NK-92 (cell line): ENCODE measurements around the gene CTDP1.

ENCODE experiments used
- DNase-seq: peaks from one replicate; lab custom pipeline; 2025; ENCODE audit not compliant: unreplicated experiment; lab: John Stamatoyannopoulos, UW

Gene CTDP1, protein sequence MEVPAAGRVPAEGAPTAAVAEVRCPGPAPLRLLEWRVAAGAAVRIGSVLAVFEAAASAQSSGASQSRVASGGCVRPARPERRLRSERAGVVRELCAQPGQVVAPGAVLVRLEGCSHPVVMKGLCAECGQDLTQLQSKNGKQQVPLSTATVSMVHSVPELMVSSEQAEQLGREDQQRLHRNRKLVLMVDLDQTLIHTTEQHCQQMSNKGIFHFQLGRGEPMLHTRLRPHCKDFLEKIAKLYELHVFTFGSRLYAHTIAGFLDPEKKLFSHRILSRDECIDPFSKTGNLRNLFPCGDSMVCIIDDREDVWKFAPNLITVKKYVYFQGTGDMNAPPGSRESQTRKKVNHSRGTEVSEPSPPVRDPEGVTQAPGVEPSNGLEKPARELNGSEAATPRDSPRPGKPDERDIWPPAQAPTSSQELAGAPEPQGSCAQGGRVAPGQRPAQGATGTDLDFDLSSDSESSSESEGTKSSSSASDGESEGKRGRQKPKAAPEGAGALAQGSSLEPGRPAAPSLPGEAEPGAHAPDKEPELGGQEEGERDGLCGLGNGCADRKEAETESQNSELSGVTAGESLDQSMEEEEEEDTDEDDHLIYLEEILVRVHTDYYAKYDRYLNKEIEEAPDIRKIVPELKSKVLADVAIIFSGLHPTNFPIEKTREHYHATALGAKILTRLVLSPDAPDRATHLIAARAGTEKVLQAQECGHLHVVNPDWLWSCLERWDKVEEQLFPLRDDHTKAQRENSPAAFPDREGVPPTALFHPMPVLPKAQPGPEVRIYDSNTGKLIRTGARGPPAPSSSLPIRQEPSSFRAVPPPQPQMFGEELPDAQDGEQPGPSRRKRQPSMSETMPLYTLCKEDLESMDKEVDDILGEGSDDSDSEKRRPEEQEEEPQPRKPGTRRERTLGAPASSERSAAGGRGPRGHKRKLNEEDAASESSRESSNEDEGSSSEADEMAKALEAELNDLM

GRCh38 chr18:79679552-79680099 is at the start of gene CTDP1:
Gene CTDP1 (plus strand): TSS chr18:79679803. CDS start chr18:79679948, 145 bp downstream.
- peak; percentile 13 for DNase-seq

GRCh38 chr18:79630281-79631095 is 49.1 kb upstream of the CTDP1 start:
- no peak for DNase-seq

GRCh38 chr18:79631096-79631507 is 48.5 kb upstream of the CTDP1 start:
- DNase-seq, result no peak

- DNase-seq, result no peak
Measured at GRCh38 chr18:79631761-79632446, 47.7 kb upstream of the CTDP1 start.

- DNase-seq, result no peak
Measured at GRCh38 chr18:79632765-79633164, 46.8 kb upstream of the CTDP1 start.

DNA sequence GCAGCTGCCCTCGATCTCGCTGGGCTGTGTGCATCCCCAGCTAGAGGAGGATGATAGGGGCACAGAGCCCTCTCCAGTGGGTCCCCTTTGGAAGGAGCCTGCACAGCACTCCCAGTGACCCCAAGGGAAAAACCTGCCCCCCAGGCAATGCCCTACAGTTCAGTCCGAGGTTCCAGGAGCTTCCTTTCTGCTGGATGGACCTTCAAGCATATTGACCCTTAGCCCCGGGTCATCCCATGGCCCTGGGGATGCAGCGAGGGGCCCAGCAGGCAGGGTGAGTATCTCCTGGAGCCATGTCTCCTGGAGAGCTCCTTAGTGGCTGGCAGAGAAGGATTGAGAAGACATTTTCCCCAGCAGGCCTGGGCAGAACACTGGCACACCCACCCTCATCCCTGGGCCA is 45.4 kb upstream of the CTDP1 start:
- no peak for DNase-seq

DNA sequence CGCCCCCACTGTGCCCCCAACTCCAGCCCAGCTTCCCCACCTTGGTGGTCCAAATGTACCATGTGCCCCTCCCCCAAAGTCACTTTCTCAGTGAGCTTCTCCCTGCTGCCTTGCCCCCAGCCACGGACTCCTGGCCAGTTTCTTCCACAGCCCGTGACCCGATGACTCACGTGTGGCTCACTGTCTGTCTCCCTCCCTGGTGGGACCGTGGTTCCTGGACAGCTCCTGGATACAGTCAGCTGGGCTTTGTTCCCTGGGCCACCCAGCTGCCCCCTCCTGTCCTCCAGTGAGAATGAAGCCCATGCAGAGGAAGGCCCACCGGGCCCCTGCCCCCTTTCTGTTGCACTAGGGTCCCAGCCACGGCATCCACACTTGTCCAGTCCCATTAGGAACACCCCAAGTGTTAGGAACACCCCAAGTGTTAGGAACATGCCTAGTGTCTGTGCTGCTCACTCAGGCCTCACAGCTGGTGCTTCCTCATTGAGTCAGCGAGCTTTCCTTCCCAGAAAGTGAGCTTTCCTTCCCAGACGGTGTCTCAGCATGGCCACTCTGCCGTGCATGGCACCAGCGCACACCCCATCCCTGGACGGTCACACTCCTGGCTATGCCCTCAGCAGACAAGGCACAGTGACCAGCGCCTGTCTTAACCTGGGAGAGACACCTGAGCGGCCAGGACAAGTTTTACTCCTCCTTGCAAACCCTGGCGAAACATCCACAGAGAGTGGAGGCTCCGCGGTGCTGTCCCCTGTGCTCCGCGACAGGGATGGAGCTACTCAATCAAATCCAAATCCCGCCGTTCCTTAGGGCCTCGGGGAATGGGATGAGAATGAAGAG is 44.8 kb upstream of the CTDP1 start:
- no peak for DNase-seq

GRCh38 chr18:79635427-79635726 is 44.2 kb upstream of the CTDP1 start:
- DNase-seq, result no peak

- DNase-seq, result no peak
Measured at GRCh38 chr18:79637181-79637920, 42.3 kb upstream of the CTDP1 start.

- DNase-seq, result no peak
Measured at GRCh38 chr18:79637921-79638909, 41.4 kb upstream of the CTDP1 start.

DNA sequence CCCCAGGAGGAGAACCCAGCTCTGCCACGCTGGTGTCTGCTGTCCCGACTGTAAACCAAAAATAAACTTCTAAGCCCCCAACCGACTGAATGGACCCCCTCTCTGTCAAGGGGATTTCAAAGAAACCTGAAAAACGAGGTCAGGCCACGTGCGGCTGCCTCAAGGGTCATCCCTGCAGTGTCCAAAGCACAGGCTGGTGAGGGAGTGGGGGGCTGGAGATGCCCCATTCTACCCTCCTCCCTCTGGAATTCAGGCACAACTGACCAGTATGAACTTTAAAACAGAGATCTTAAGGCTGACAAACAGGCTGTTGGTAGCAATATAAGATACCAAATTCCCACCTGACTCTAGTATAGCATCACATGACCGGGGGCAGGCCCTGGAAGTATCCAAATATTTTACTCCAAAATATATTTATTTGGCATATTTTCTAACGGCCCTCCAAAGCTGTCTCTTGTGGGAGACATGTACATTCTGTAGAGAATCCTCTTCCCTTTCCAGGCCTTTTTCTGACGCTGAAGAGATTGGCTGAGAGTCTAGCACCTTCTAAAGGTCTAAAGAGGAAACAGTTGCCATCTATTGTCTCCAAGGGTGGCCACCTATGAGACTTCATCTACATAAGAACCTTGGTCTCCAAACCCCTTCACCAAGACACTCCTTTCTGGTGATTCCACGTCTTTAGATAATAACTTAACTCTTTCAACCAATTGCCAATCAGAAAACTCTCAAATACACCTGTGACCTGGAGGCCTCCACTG is 40.4 kb upstream of the CTDP1 start:
- no peak for DNase-seq

- no peak for DNase-seq
Measured at GRCh38 chr18:79640064-79640672, 39.4 kb upstream of the CTDP1 start.

DNA sequence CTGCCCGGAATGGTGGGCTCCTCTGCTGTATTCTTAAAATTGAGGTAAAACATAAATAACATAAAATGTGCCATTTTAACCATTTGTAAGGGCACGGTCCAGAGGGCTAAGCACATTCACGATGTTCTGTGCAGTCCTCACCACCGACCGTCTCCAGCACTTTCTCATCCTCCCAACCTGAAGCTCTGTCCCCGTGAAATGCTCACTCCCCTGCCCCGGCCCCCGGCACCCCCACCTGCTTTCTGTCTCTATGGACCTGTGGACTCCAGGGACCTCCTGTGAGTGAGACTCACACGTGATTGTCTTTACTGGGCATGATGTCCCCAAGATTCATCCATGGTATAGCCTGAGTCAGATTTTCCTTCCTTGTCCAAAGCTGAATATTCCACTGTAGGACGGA is 38.7 kb upstream of the CTDP1 start:
- no peak for DNase-seq

DNA sequence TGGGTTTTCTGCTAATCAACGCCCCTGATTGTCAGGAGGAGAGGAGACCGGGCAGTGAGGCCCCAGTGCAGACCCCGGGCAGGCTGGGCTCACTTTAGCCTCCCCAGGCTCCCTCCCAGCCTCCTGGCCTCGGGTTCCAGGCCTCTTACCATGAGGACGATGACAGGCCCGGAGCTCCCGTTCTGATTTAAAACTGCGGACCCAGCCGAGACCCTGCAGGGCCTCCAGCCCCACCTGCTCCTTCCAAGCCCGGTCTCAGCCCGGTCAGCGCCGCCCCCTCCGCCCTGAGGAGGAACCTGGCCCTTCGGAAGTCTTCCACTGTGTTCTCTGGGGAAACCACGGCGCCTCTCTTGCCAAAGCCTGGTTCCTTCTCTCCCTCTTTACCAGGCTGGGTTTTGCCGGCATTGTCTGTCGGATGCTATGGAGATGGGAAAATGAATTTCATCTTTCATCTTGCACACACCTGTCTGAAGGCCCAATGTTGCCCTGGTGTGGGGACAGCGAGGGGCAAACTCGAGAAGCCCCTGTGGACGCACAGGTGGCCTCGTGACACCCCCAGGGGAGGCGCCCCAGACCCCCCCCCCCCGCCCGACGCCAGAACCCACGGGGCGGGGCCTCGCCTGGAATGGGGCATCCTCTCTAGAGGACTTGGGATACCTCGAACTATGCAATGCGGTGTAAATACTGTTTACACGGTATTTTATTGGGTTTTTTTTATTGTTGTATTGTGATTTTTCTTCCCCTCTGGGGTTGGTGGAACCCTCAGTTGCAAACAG is 37.7 kb upstream of the CTDP1 start:
- no peak for DNase-seq

- no peak for DNase-seq
Measured at GRCh38 chr18:79642626-79643025, 37.0 kb upstream of the CTDP1 start.
